ENCODE measurements around the gene GRIP2.

Gene GRIP2

DNA sequence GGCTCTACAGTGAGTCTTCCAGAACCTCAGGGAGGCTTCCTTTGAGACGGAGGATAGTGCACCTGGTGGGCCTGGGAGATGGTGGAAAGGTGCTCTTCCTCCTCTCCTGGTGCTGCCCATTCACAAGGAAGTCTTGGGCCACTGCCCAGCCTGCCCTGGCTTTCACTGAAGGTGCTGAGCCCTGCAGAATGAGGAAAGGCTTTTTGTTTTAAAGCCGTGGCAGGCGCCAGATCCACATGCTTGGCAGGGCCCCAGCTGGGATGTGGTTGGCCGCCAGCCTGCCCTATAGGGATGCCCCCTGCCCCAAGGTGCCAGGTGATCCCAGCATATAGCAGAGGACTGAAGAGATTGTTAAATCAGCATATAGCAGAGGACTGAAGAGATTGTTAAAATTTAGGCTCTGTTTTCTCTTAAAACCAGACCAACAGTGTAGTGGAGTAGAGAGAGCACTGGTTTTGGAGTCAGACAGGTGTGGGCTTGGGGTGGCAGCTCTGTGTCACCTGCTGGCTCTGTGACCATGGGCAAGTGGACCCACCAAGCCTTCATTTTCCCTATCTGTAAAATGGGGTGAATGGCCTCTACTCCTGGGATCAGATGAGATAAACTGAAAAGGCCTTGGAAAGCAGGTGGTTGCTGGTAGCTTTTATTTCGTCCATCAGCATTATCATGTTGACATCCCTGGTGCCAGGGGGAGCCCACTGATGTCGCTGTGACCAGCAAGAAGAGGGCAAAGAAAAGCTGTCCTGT lies 84.4 kb downstream of the GRIP2 start:
- TF ChIP-seq SUZ12 (IDR thresholded peaks at IDR 0.05; ENCODE audit: extremely low read depth, insufficient read depth, insufficient read length) = no peak
- TF ChIP-seq ZNF274 (IDR thresholded peaks at IDR 0.05; ENCODE audit: low read depth, low read length) = no peak
- TF ChIP-seq YY1 (IDR thresholded peaks at IDR 0.05; ENCODE audit: insufficient read depth, insufficient read length) = no peak
- no peak for DNase-seq (ENCODE audit: low read depth, low spot score)
- Histone ChIP-seq H3K4me3 (ENCODE audit: insufficient read length, low read depth) (no peak overlapping the region), H3K36me3 (ENCODE audit: insufficient read depth, insufficient read length, low read length) (peaks cover 99% of the 10 kb centered on the region), H3K9me3 (ENCODE audit: insufficient read depth, low read length) (no peaks in the 10 kb centered on the region), H3K4me1 (ENCODE audit: insufficient read depth, insufficient read length) (peaks cover 24% of the 10 kb centered on the region), H3K27me3 (ENCODE audit: insufficient read depth, insufficient read length) (no peaks in the 10 kb centered on the region), H3K9ac (ENCODE audit: insufficient read length, low read depth) (no peak overlapping the region)

DNA sequence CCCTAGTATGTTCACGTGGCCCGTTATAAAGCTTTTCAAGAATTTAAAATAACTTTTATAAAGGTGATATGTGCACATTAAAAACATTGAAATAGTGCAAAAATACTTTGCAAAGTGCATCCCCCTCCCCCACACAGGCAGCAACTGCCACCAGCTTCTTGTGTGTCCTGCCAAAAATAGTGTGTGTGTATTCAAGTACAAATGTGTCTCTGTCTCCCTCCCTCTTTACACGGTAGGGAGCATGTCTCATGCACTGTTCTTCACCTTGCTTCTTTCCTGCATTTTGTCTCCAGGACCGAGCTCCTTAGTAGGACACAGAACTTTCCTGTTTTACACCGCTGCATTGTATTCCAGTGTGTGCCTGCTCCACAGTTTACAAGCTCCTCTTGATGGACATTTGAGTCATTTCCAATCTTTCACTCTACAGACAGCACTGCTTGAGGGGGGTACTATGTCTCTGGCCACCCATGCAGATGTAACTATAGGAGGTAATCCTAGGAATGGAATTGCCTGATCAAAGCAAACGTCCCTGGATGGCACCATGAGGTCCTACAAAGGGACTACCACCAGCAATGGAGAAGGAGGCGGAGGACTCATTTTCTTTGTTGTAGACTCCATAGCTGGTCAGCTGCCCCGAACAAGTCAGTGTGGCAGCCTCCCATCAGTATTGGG lies 85.4 kb downstream of the GRIP2 start:
- H3K9me3 ChIP-seq (ENCODE audit: insufficient read depth, low read length) = no peaks in the 10 kb centered on the region
- H3K9ac ChIP-seq (ENCODE audit: insufficient read length, low read depth) = no peak overlapping the region
- H3K27me3 ChIP-seq (ENCODE audit: insufficient read depth, insufficient read length) = no peaks in the 10 kb centered on the region
- no peak for TF ChIP-seq ZNF274 (IDR thresholded peaks at IDR 0.05; ENCODE audit: low read depth, low read length)
- no peak for TF ChIP-seq YY1 (IDR thresholded peaks at IDR 0.05; ENCODE audit: insufficient read depth, insufficient read length)
- TF ChIP-seq SUZ12 (IDR thresholded peaks at IDR 0.05; ENCODE audit: extremely low read depth, insufficient read depth, insufficient read length) = no peak
- no peak overlapping the region for H3K4me3 ChIP-seq (ENCODE audit: insufficient read length, low read depth)
- peaks cover 99% of the 10 kb centered on the region for H3K36me3 ChIP-seq (ENCODE audit: insufficient read depth, insufficient read length, low read length)
- no peak for DNase-seq (ENCODE audit: low read depth, low spot score)
- peaks cover 18% of the 10 kb centered on the region for H3K4me1 ChIP-seq (ENCODE audit: insufficient read depth, insufficient read length)

DNA sequence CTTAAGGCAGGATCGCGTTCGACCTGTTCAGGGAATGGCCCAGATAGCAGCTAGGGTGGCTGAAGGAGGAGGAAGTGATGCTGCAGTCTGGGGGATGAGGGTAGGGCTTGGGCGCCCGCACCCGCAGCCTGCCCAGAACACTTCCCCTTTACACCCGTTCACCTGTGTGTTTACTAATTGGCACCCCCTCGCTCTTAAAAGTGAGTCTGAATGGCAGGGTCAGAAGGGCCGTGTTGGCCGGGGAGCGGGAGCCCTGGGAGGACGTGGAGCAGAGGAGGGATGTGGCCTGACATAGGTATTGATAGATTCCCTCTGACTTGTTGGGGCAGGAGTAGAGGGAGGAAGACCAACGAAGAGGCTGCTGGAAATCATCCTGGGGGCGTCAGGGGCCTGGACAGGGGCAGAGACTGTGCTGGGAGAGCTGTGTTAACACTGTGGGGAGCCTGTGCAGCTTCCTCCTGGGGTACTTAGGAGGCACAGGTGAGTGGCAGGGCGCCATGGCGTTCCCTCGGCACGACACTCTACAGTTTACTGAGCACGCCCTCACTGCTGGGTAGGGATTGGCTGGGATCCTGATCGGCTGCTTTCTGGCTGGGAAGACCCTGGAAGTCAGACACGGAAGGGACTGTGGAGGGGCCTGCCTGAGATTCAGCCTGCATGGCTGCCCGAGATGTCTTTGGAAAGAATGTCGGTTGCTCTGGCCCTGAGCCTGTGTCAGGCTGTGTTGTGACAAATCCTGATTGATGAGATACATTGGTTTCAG lies 86.1 kb downstream of the GRIP2 start:
- H3K36me3 ChIP-seq (ENCODE audit: insufficient read depth, insufficient read length, low read length) = peaks cover 99% of the 10 kb centered on the region
- H3K4me1 ChIP-seq (ENCODE audit: insufficient read depth, insufficient read length) = peaks cover 18% of the 10 kb centered on the region
- H3K9ac ChIP-seq (ENCODE audit: insufficient read length, low read depth) = no peak overlapping the region
- no peak for DNase-seq (ENCODE audit: low read depth, low spot score)
- no peaks in the 10 kb centered on the region for H3K27me3 ChIP-seq (ENCODE audit: insufficient read depth, insufficient read length)
- H3K4me3 ChIP-seq (ENCODE audit: insufficient read length, low read depth) = no peak overlapping the region
- no peak for TF ChIP-seq ZNF274 (IDR thresholded peaks at IDR 0.05; ENCODE audit: low read depth, low read length)
- TF ChIP-seq YY1 (IDR thresholded peaks at IDR 0.05; ENCODE audit: insufficient read depth, insufficient read length) = no peak
- TF ChIP-seq SUZ12 (IDR thresholded peaks at IDR 0.05; ENCODE audit: extremely low read depth, insufficient read depth, insufficient read length) = no peak
- H3K9me3 ChIP-seq (ENCODE audit: insufficient read depth, low read length) = no peaks in the 10 kb centered on the region

DNA sequence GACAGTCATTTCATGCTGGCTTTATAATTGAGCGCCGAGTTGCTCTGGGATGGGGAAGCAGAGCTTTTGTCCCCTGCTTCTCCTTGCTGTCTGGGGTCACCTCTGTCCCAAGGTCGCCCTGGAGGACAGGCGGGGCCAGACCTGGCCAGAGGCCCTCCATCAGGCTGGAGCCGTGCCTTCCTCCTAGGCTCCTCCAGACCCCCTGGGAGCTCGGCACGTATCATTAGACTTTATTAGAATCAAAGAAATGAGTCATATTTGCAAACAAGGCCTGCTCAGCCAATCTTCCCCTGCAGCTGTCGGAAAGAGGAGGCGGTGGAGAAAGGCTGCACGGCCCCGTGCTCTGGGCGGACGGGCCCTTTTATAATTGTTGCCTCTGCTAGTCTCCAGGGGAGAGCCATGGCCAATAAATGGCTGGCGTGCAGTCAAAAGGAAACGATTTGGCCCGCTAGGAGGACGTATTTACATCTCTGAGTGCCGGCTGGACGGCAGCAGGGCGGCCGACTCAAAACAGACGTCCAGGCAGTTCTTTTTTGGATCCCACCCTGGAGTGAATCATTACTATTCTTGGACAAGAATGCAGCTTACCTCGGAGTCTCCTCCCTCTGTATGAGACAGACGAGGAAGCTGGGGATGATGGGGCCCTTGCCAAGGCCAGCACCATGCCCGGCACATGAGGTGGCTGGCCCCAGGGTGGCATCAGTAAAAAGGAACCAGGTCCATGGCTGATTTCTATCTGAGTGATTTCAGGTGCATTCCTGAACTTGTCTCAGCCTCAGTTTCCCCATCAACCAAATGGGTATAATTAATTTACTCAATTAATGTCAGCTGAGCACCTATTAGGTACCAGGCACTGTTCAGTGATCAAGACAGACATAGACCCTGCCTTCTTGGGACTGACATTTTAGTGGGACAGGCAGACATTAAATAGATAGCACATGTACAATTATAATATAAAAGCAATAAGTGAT lies 87.1 kb downstream of the GRIP2 start:
- peaks cover 18% of the 10 kb centered on the region for H3K4me1 ChIP-seq (ENCODE audit: insufficient read depth, insufficient read length)
- H3K9me3 ChIP-seq (ENCODE audit: insufficient read depth, low read length) = no peaks in the 10 kb centered on the region
- no peaks in the 10 kb centered on the region for H3K27me3 ChIP-seq (ENCODE audit: insufficient read depth, insufficient read length)
- no peak overlapping the region for H3K9ac ChIP-seq (ENCODE audit: insufficient read length, low read depth)
- no peak for DNase-seq (ENCODE audit: low read depth, low spot score)
- no peak for TF ChIP-seq YY1 (IDR thresholded peaks at IDR 0.05; ENCODE audit: insufficient read depth, insufficient read length)
- H3K36me3 ChIP-seq (ENCODE audit: insufficient read depth, insufficient read length, low read length) = peaks cover 99% of the 10 kb centered on the region
- no peak overlapping the region for H3K4me3 ChIP-seq (ENCODE audit: insufficient read length, low read depth)

DNA sequence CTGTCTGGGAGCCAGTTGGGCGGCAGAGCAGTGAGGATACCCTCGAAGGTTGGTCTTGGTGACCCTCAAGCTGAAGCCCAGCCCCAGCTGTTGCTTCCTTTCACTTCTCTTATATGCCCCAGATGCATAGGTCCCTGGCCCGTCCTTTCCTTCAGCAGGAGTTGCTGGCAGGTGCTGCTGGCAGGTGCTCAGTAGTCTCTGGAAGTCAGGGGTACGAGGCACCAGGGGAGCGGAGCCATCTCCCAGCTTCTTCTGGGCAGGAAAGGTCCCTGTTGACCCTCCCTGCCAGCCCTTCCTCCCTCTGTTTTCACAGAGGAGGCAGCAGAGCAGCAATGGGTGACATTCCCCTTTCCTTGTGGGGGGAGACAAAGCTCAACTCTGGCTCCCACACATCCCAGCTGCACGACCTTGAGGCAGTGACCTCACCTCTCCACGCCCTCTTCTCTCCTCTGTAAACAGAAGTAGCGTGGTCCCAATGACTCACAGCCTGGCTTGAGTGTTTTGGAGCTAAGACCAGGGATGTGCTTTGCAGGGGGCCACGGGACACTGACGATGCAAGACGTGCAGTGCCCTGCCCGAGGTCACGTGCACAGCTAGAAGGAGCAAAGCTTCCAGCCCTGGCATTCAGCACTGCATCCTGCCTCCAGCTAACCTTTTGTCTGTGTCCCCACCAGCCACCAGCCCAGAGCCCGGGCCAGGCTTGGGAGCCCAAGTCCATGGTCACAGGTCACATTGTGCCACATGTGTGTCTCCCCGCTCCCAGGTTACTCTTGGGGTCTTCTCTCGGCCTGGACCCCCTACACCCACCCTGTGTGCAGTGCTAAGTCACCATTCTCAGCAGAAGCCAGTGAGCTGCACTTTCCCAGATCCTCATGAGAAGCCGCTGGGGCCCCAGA lies 88.0 kb downstream of the GRIP2 start:
- Histone ChIP-seq H3K9ac (ENCODE audit: insufficient read length, low read depth) (no peak overlapping the region), H3K4me3 (ENCODE audit: insufficient read length, low read depth) (no peak overlapping the region), H3K36me3 (ENCODE audit: insufficient read depth, insufficient read length, low read length) (peaks cover 99% of the 10 kb centered on the region), H3K27me3 (ENCODE audit: insufficient read depth, insufficient read length) (no peaks in the 10 kb centered on the region), H3K4me1 (ENCODE audit: insufficient read depth, insufficient read length) (peaks cover 14% of the 10 kb centered on the region), H3K9me3 (ENCODE audit: insufficient read depth, low read length) (peaks cover 7% of the 10 kb centered on the region; the same call in 1 of the 2 replicates)
- TF ChIP-seq SUZ12 (IDR thresholded peaks at IDR 0.05; ENCODE audit: extremely low read depth, insufficient read depth, insufficient read length) (no peak), ZNF274 (IDR thresholded peaks at IDR 0.05; ENCODE audit: low read depth, low read length) (no peak), YY1 (IDR thresholded peaks at IDR 0.05; ENCODE audit: insufficient read depth, insufficient read length) (no peak)
- DNase-seq (ENCODE audit: low read depth, low spot score) = no peak
